Lower leg skin (tissue), 4 donors: ENCODE data around the gene TNRC6A. TPM values are rescaled to one million over a fixed set of nuclear protein-coding genes. Genes with fewer than 3 reads are reported as not detected.

Experiments used
- DNase-seq, 2 donors: peaks; one replicate each; pipeline ENCODE4 v3.0.0-alpha.2; 2019; ENCODE audit warnings: low spot score in 2 of 2
- H3K4me3 ChIP-seq: fragments of 200-600 bp; sonication (generic); 2 replicates; pipeline ENCODE4 v1.5.1; 2017; ENCODE audit warnings: mild to moderate bottlenecking, low read depth; ENCODE audit not compliant: poor library complexity, severe bottlenecking
- CTCF ChIP-seq, 3 donors: fragments of 450-650 bp; IDR thresholded peaks; one replicate each; pipeline ENCODE4 v1.5.1; 2016; ENCODE audit warnings: antibody characterized with exemption in 3 of 3, mild to moderate bottlenecking in 3 of 3, moderate library complexity in 2 of 3
- POLR2A ChIP-seq, 2 donors: fragments of 450-650 bp; IDR thresholded peaks; one replicate each; pipeline ENCODE4 v1.6.1; 2016 to 2017; ENCODE audit warnings: antibody characterized with exemption in 2 of 2, mild to moderate bottlenecking in 1 of 2, moderate library complexity in 1 of 2
- WGBS, 2 donors: methylation state at CpG; one replicate each; pipeline ENCODE4 v1.1.5; 2018; 5-methylcytosine and 5-hydroxymethylcytosine counted together
- intact Hi-C: fragments of 100-400 bp; cut with DNase I; formaldehyde crosslinking; loops from one replicate; pipeline ENCODE4 v1.15.0; 2023; ENCODE audit warnings: low total_unique reads
- total RNA-seq, 4 donors: library from RNA; depleted of rRNA; stranded (reverse); fragments of >200 nt; gene quantifications; one replicate each; pipeline ENCODE4 v1.1.0, GENCODE V29; 2016

TNRC6A gene
- total RNA-seq, 4 donors from 2014 or later: 25.9 to 55.6 (median 30.1) TPM

DNA sequence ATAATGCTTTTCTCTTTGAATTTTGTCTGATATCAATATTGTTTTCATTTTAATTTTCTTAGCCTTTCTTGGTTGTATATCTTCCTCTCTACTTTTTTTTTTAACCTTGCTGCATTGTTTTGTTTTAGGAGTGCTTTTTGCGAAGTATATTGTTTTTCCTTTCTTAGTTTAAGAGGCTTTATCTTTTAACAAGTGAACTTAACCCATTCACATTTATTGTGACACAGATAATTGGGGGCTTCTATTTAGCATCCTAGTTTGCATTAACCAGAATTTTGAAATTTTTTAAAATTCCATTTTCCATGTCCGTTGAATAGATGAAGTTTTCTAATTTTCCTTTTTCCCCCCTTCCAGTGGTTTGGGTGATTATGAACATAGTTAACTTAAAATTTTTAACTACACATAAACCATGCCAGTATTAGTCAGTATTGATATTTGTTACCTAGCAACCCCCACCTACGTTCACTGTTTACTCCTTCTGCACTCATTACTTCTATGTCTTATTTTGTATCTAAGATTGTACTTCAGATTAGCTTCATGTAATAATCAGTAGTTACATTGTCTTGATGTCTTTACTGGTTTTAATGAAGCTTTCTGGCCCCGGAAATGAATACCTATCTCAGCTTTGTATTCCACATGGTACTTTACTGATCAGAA, 44.4 kb downstream of the TNRC6A start:
- DNase-seq: no peak
- intact Hi-C loops: no loop called here
- H3K4me3 ChIP-seq: no peak overlapping the region
- TF ChIP-seq CTCF (IDR thresholded peaks at IDR 0.05) (no peak), POLR2A (IDR thresholded peaks at IDR 0.05) (no peak)
- WGBS, 2 donors: 67 to 73% methylated on average over 4 of the region's 4 CpGs

DNA sequence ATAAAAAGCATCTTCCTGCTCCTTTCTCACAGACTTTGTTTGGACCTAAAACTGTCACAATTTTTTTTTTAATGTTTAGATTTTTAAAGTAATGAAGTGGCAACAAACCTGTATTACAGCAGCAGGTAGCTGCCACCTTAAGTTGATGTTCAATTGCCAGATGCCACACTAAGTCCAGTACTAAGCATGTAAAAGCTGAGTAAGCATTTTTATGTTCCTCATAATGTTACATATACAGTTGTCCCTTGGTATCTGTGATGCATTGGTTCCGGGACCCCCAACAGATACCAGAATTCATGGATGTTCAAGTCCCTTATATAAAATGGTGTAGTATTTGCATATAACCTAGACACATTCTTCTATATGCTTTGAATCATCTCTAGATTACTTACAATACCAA, 45.1 kb downstream of the TNRC6A start:
- 100% methylated on average over 1 of the region's 1 CpG for WGBS, 2 donors
- no peak for TF ChIP-seq POLR2A (IDR thresholded peaks at IDR 0.05)
- no peak for TF ChIP-seq CTCF (IDR thresholded peaks at IDR 0.05)
- intact Hi-C loops: no loop called here
- no peak overlapping the region for H3K4me3 ChIP-seq
- DNase-seq: no peak

GRCh38 chr16:24775455-24775854, 46.0 kb downstream of the TNRC6A start:
- H3K4me3 ChIP-seq: no peak overlapping the region
- TF ChIP-seq POLR2A (IDR thresholded peaks at IDR 0.05): no peak
- TF ChIP-seq CTCF (IDR thresholded peaks at IDR 0.05): no peak
- DNase-seq: peak in 1 of 2 donors; percentile 42
- intact Hi-C loops: no loop called here

- DNase-seq: no peak
- WGBS, 2 donors: 45 to 51% methylated on average over 12 of the region's 12 CpGs
Measured at GRCh38 chr16:24776501-24777220, 47.2 kb downstream of the TNRC6A start.

GRCh38 chr16:24778671-24779070, 49.2 kb downstream of the TNRC6A start:
- TF ChIP-seq POLR2A (IDR thresholded peaks at IDR 0.05) (no peak), CTCF (IDR thresholded peaks at IDR 0.05) (no peak)
- no peak overlapping the region for H3K4me3 ChIP-seq
- no peak for DNase-seq
- intact Hi-C loops: no loop called here
- WGBS, 2 donors: 85 to 97% methylated on average over 1 of the region's 1 CpG

More at GRCh38 chr16:24776501-24777220, 47.2 kb downstream of the TNRC6A start:
- intact Hi-C loops: no loop called here
- no peak for TF ChIP-seq POLR2A (IDR thresholded peaks at IDR 0.05)
- no peak for TF ChIP-seq CTCF (IDR thresholded peaks at IDR 0.05)
- H3K4me3 ChIP-seq: no peak overlapping the region
